Measurements from ENCODE around the gene CLSTN2. TPM values are rescaled to one million over a fixed set of nuclear protein-coding genes. Genes with fewer than 3 reads are reported as not detected.

Gene CLSTN2
- total and polyA plus RNA-seq, 5 donors from 2014 or later = not detected

DNA sequence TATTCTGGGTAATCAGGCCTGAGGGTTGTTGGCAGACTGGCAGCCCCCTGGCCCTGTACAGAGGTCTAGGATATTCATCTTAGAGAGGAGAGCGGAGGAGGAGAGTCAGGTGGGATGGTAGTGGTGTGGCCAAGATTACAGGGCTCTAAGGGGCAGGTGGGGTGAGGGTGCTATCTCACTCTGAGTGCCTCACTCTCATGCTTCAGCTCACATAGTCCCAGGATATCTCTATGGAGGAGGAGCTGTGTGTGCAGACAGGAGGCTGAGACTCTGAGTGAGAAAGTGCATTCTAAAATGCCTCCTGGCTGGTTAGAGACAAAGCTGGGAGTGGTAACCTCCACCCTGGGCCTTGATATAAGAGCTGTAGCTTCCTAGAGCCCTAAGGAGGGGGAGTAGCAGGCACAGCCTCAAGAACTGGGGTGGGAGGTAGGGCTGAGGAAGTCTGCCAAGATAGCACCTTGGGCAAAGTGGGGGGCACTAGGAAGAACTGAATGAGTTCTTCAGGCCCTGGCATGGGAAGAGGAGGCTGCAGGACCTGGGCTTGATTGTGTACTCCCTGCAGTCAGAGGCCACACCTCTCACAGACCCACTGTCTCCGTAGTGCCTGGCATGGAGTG, 39.9 kb downstream of the CLSTN2 start:
- Histone ChIP-seq H3K4me3 (ENCODE audit: low read depth, low read length) (no peak overlapping the region), H3K4me1 (ENCODE audit: control insufficient read depth, insufficient read depth, low read length, poor library complexity, severe bottlenecking) (no peaks in the 10 kb centered on the region), H3K27ac (ENCODE audit: insufficient read depth, low read length, poor library complexity, severe bottlenecking) (no peak overlapping the region), H3K36me3 (ENCODE audit: control insufficient read depth, insufficient read depth, low read length) (no peaks in the 10 kb centered on the region), H3K27me3 (ENCODE audit: control insufficient read depth, insufficient read depth, low read length) (no peaks in the 10 kb centered on the region), H3K9me3 (ENCODE audit: control insufficient read depth in 2 of 2, low read length in 2 of 2) (no peaks in the 10 kb centered on the region)
- Mint-ChIP-seq H3K36me3 (no peaks in the 10 kb centered on the region), H3K27ac (no peak overlapping the region), H3K4me1 (no peaks in the 10 kb centered on the region), H3K9me3 (no peaks in the 10 kb centered on the region), H3K27me3 (peaks cover 5% of the 10 kb centered on the region), H3K4me3 (no peak overlapping the region)
- DNase-seq (no peak), ATAC-seq (ENCODE audit: low read depth in 2 of 2) (no peak)

DNA sequence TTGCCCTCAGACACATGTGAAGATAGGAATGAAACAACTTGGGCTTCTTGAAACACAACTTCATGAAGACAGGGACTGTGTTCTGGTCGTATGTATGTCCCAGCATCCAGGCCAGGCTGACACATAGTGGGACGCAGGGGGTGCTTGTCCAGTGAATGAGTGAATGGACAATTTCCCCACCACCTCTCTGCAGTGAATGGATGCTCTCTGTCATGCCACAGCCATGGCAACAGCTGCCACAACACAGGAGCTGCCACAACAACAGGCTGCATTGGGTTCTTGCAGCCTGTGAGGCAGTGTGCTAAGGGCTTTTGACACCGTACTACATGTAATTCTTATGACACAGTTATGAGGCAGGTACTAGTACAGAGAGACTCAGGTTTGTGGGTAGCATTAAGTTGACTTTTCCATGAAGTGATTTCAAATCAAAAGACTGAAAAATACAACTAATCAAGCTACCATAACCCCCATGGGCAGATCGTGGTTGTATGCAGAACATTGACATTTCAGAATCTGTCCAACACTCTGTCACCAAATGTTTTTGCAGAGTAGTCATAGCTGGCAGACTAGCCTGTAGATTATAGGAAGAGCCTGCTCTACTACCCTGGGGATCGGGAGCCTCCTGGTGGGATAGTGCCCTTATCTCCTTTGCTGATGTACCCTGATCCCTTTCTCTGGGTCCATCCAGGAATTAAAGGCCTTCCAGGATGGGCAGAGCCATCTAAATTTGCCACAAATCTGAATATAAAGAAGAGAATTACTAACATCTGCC, 40.8 kb downstream of the CLSTN2 start:
- Mint-ChIP-seq H3K27me3 (peaks cover 5% of the 10 kb centered on the region), H3K4me1 (no peaks in the 10 kb centered on the region), H3K36me3 (no peaks in the 10 kb centered on the region), H3K27ac (no peak overlapping the region), H3K4me3 (no peak overlapping the region), H3K9me3 (no peaks in the 10 kb centered on the region)
- no peaks in the 10 kb centered on the region for H3K27me3 ChIP-seq (ENCODE audit: control insufficient read depth, insufficient read depth, low read length)
- H3K36me3 ChIP-seq (ENCODE audit: control insufficient read depth, insufficient read depth, low read length) = no peaks in the 10 kb centered on the region
- no peaks in the 10 kb centered on the region for H3K9me3 ChIP-seq (ENCODE audit: control insufficient read depth in 2 of 2, low read length in 2 of 2)
- H3K4me3 ChIP-seq (ENCODE audit: low read depth, low read length) = no peak overlapping the region
- no peaks in the 10 kb centered on the region for H3K4me1 ChIP-seq (ENCODE audit: control insufficient read depth, insufficient read depth, low read length, poor library complexity, severe bottlenecking)
- ATAC-seq (ENCODE audit: low read depth in 2 of 2) (no peak), DNase-seq (no peak)
- no peak overlapping the region for H3K27ac ChIP-seq (ENCODE audit: insufficient read depth, low read length, poor library complexity, severe bottlenecking)

DNA sequence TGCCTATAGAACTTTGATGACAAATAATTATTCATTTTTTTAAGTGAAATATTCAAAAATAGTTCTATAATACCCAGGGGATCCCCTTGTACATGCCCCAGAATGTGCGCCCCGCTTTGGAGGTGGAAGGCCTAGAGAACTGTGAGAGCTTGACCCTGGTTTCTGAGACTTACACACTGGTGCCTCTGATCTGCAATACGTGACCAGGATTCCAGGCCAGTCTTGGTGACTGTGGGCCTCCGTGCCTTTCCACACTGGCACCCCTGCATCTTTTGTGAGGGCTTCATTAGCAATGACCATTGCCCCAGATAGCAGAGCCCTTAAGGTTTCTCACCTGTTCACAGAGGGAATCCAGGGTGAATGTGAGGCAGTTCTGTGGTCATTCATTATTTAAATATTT, 44.0 kb downstream of the CLSTN2 start:
- Mint-ChIP-seq H3K27me3 (peaks cover 5% of the 10 kb centered on the region), H3K36me3 (no peaks in the 10 kb centered on the region), H3K4me1 (no peaks in the 10 kb centered on the region), H3K4me3 (no peak overlapping the region), H3K9me3 (no peaks in the 10 kb centered on the region), H3K27ac (no peak overlapping the region)
- H3K36me3 ChIP-seq (ENCODE audit: control insufficient read depth, insufficient read depth, low read length) = no peaks in the 10 kb centered on the region
- no peaks in the 10 kb centered on the region for H3K4me1 ChIP-seq (ENCODE audit: control insufficient read depth, insufficient read depth, low read length, poor library complexity, severe bottlenecking)
- H3K27me3 ChIP-seq (ENCODE audit: control insufficient read depth, insufficient read depth, low read length) = no peaks in the 10 kb centered on the region
- H3K4me3 ChIP-seq (ENCODE audit: low read depth, low read length) = no peak overlapping the region
- H3K27ac ChIP-seq (ENCODE audit: insufficient read depth, low read length, poor library complexity, severe bottlenecking) = no peak overlapping the region
- H3K9me3 ChIP-seq (ENCODE audit: control insufficient read depth in 2 of 2, low read length in 2 of 2) = no peaks in the 10 kb centered on the region
- DNase-seq (no peak), ATAC-seq (ENCODE audit: low read depth in 2 of 2) (no peak)

DNA sequence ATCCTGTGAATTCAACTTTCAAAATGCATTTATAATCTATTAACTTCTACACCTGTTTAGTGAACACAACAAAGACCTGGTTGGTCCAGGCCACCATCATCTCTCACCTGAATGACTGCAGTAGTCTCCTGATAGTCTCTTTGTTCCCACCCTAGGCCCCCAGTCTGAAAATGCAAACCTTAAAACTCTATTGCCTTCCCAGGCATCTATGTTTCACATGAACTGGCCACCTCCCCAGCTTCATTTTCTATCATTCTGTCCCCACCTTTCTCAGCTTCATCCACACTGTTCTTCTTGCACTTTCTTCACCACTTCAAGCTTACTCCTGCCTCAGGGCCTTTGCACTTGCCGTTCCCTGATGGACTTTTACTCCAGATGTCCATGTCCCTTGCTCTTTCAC, 45.0 kb downstream of the CLSTN2 start:
- no peaks in the 10 kb centered on the region for H3K27me3 Mint-ChIP-seq
- no peak for ATAC-seq (ENCODE audit: low read depth in 2 of 2)
- Histone ChIP-seq H3K36me3 (ENCODE audit: control insufficient read depth, insufficient read depth, low read length) (no peaks in the 10 kb centered on the region), H3K9me3 (ENCODE audit: control insufficient read depth in 2 of 2, low read length in 2 of 2) (no peaks in the 10 kb centered on the region), H3K4me1 (ENCODE audit: control insufficient read depth, insufficient read depth, low read length, poor library complexity, severe bottlenecking) (no peaks in the 10 kb centered on the region), H3K27me3 (ENCODE audit: control insufficient read depth, insufficient read depth, low read length) (peaks cover 3% of the 10 kb centered on the region), H3K4me3 (ENCODE audit: low read depth, low read length) (no peak overlapping the region), H3K27ac (ENCODE audit: insufficient read depth, low read length, poor library complexity, severe bottlenecking) (no peak overlapping the region)
- H3K4me1 Mint-ChIP-seq = no peaks in the 10 kb centered on the region
- H3K4me3 Mint-ChIP-seq = no peak overlapping the region
- DNase-seq = no peak
- peaks cover 0 to 1% (median 0%) of the 10 kb centered on the region in 7 donors for H3K9me3 Mint-ChIP-seq
- no peak overlapping the region for H3K27ac Mint-ChIP-seq
- H3K36me3 Mint-ChIP-seq = no peaks in the 10 kb centered on the region

DNA sequence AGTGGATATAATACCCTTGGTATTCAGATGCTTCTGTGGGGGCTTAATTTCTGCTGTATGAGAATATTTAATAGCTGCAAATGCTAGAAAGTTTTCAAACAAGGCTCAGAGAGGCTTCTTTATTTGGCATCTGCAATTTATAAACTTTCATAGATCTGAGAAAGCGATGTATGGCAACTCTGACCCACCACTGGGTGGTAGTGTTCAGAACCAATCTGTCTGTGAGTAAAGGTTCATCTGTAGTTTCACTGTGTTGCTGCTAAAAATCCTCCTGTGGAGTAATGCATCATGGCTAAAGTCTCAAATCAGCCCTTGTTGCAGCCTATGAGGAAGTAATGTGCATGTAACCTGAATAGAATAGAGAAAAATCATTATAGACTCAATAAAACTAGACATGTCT, 47.4 kb downstream of the CLSTN2 start:
- H3K9me3 Mint-ChIP-seq = peaks cover 0 to 1% (median 0%) of the 10 kb centered on the region in 7 donors
- H3K9me3 ChIP-seq (ENCODE audit: control insufficient read depth in 2 of 2, low read length in 2 of 2) = no peaks in the 10 kb centered on the region

DNA sequence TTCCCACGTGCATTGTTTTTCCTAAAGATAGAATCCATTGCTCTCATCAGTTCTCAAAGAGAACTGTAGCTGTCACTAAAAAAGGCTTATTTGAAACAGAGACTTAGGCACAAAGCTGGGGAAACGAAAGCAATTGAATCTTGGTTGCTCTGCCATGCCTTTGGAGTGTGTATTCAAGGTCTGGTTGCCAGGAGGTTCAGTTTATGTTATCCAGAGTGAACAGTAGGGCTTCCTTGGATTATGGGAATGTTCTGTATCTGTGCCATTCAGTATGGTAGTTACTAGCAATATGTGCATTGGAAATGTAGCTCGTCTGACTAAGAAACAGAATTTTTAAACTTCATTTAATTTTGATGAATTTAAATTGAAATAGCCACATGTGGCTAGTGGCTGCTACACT, 50.6 kb downstream of the CLSTN2 start:
- DNase-seq = no peak
- Mint-ChIP-seq H3K36me3 (no peaks in the 10 kb centered on the region), H3K4me3 (no peak overlapping the region)

More for the DNA sequence above, 47.4 kb downstream of the CLSTN2 start:
- Histone ChIP-seq H3K27ac (ENCODE audit: insufficient read depth, low read length, poor library complexity, severe bottlenecking) (no peak overlapping the region), H3K4me1 (ENCODE audit: control insufficient read depth, insufficient read depth, low read length, poor library complexity, severe bottlenecking) (no peaks in the 10 kb centered on the region), H3K4me3 (ENCODE audit: low read depth, low read length) (no peak overlapping the region), H3K27me3 (ENCODE audit: control insufficient read depth, insufficient read depth, low read length) (peaks cover 3% of the 10 kb centered on the region), H3K36me3 (ENCODE audit: control insufficient read depth, insufficient read depth, low read length) (no peaks in the 10 kb centered on the region)
- DNase-seq (no peak), ATAC-seq (ENCODE audit: low read depth in 2 of 2) (no peak)
- H3K27ac Mint-ChIP-seq = no peak overlapping the region
- H3K27me3 Mint-ChIP-seq = no peaks in the 10 kb centered on the region
- no peaks in the 10 kb centered on the region for H3K36me3 Mint-ChIP-seq
- no peak overlapping the region for H3K4me3 Mint-ChIP-seq
- H3K4me1 Mint-ChIP-seq = no peaks in the 10 kb centered on the region

DNA sequence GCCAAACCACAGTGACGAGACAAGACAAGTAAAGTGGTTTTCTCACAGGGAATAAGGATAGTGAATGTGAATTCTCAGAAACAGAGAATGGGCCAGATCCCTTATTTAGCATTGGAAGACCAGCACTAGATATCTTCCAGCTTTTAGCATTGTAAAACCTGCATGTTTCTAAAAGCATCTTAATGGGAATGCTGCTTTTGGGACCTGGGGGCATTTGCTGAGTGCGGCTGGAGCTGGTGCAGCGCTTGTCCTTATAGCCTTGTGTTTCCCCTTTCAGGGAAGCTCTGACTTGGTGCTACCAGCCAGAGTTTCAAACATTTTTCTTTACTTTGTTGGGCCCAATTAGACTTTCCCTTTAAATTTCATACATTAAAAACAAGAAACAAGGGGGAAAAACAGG, 52.9 kb downstream of the CLSTN2 start:
- no peaks in the 10 kb centered on the region for H3K9me3 ChIP-seq (ENCODE audit: control insufficient read depth in 2 of 2, low read length in 2 of 2)
- no peak for ATAC-seq (ENCODE audit: low read depth in 2 of 2)
- no peaks in the 10 kb centered on the region for H3K4me1 Mint-ChIP-seq
- no peak overlapping the region for H3K27ac ChIP-seq (ENCODE audit: insufficient read depth, low read length, poor library complexity, severe bottlenecking)
- DNase-seq = no peak
- no peaks in the 10 kb centered on the region for H3K4me1 ChIP-seq (ENCODE audit: control insufficient read depth, insufficient read depth, low read length, poor library complexity, severe bottlenecking)
- H3K27me3 ChIP-seq (ENCODE audit: control insufficient read depth, insufficient read depth, low read length) = peaks cover 3% of the 10 kb centered on the region
- no peaks in the 10 kb centered on the region for H3K36me3 Mint-ChIP-seq
- no peak overlapping the region for H3K27ac Mint-ChIP-seq
- no peaks in the 10 kb centered on the region for H3K36me3 ChIP-seq (ENCODE audit: control insufficient read depth, insufficient read depth, low read length)
- H3K27me3 Mint-ChIP-seq = peaks cover 4% of the 10 kb centered on the region
- no peak overlapping the region for H3K4me3 Mint-ChIP-seq
- peaks cover 0 to 2% (median 0%) of the 10 kb centered on the region in 7 donors for H3K9me3 Mint-ChIP-seq
- no peak overlapping the region for H3K4me3 ChIP-seq (ENCODE audit: low read depth, low read length)

More for the DNA sequence above, 50.6 kb downstream of the CLSTN2 start:
- Histone ChIP-seq H3K9me3 (ENCODE audit: control insufficient read depth in 2 of 2, low read length in 2 of 2) (no peaks in the 10 kb centered on the region), H3K27ac (ENCODE audit: insufficient read depth, low read length, poor library complexity, severe bottlenecking) (no peak overlapping the region), H3K27me3 (ENCODE audit: control insufficient read depth, insufficient read depth, low read length) (peaks cover 3% of the 10 kb centered on the region), H3K4me3 (ENCODE audit: low read depth, low read length) (no peak overlapping the region), H3K36me3 (ENCODE audit: control insufficient read depth, insufficient read depth, low read length) (no peaks in the 10 kb centered on the region), H3K4me1 (ENCODE audit: control insufficient read depth, insufficient read depth, low read length, poor library complexity, severe bottlenecking) (no peaks in the 10 kb centered on the region)
- no peak for ATAC-seq (ENCODE audit: low read depth in 2 of 2)
- peaks cover 4% of the 10 kb centered on the region for H3K27me3 Mint-ChIP-seq
- no peaks in the 10 kb centered on the region for H3K4me1 Mint-ChIP-seq
- no peak overlapping the region for H3K27ac Mint-ChIP-seq
- H3K9me3 Mint-ChIP-seq = peaks cover 0 to 1% (median 0%) of the 10 kb centered on the region in 7 donors

Measured in CD4-positive, CD25-positive, alpha-beta regulatory T cell (primary cell).